HL-60 (cell line): ENCODE data around the gene VAMP2.

Experiments
- POLR2AphosphoS5 ChIP-seq: IDR thresholded peaks from 2 replicates; pipeline ENCODE4 v1.6.1; 2012; ENCODE audit warnings: low read depth
- TF ChIP-seq, protein P1 (sequence below): IDR thresholded peaks from one replicate; pipeline ENCODE4 v1.5.1; 2011; ENCODE audit warnings: low read length, control low read depth, inconsistent platforms; ENCODE audit not compliant: insufficient read depth

- TF ChIP-seq, protein P1, sequence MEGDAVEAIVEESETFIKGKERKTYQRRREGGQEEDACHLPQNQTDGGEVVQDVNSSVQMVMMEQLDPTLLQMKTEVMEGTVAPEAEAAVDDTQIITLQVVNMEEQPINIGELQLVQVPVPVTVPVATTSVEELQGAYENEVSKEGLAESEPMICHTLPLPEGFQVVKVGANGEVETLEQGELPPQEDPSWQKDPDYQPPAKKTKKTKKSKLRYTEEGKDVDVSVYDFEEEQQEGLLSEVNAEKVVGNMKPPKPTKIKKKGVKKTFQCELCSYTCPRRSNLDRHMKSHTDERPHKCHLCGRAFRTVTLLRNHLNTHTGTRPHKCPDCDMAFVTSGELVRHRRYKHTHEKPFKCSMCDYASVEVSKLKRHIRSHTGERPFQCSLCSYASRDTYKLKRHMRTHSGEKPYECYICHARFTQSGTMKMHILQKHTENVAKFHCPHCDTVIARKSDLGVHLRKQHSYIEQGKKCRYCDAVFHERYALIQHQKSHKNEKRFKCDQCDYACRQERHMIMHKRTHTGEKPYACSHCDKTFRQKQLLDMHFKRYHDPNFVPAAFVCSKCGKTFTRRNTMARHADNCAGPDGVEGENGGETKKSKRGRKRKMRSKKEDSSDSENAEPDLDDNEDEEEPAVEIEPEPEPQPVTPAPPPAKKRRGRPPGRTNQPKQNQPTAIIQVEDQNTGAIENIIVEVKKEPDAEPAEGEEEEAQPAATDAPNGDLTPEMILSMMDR = no peak
- TF ChIP-seq POLR2AphosphoS5 = no peak
Observed at GRCh38 chr17:8110456-8110804, 52.3 kb downstream of the VAMP2 start.
